ENCODE results near the gene CLASP1.
"Not testable (repeated sequence)": the region's sequence is repeated elsewhere in the genome, so short reads cannot be mapped to it uniquely, and the experiment has no call there.

The CLASP1 gene

GRCh38 chr2:121649149-121649595 is at the start of gene CLASP1:
CLASP1 (minus strand) TSS chr2:121649462; CDS start chr2:121605895, 43,567 bp downstream.
- peak in 1 of 2 experiments; percentile 55 for DNase-seq

- DNase-seq: no peak
These were observed 49.2 kb upstream of the CLASP1 start for GRCh38 chr2:121698318-121698930.

- DNase-seq: no peak
These were observed 47.9 kb upstream of the CLASP1 start for GRCh38 chr2:121697108-121697631.

- DNase-seq: peak in 1 of 2 experiments; percentile 9
These were observed 47.2 kb upstream of the CLASP1 start for GRCh38 chr2:121696410-121696930.

GRCh38 chr2:121695171-121695451 is 45.8 kb upstream of the CLASP1 start:
- no peak for DNase-seq

GRCh38 chr2:121694398-121695170 is 45.3 kb upstream of the CLASP1 start:
- DNase-seq: no peak

- not testable (repeated sequence) for DNase-seq
These were observed 41.3 kb upstream of the CLASP1 start for GRCh38 chr2:121690572-121690971.

GRCh38 chr2:121690095-121690494 is 40.8 kb upstream of the CLASP1 start:
- DNase-seq: no peak

- DNase-seq: peak; percentile 32 to 74
These were observed 40.1 kb upstream of the CLASP1 start for GRCh38 chr2:121689356-121689755.

GRCh38 chr2:121688820-121689219 is 39.6 kb upstream of the CLASP1 start:
- no peak for DNase-seq

- DNase-seq: no peak
These were observed 37.6 kb upstream of the CLASP1 start for GRCh38 chr2:121686902-121687301.

GRCh38 chr2:121686218-121686617 is 37.0 kb upstream of the CLASP1 start:
- DNase-seq: no peak

- DNase-seq: no peak
These were observed 33.4 kb upstream of the CLASP1 start for GRCh38 chr2:121682396-121683298.

- no peak for DNase-seq
These were observed 28.6 kb upstream of the CLASP1 start for GRCh38 chr2:121677855-121678254.

GRCh38 chr2:121671621-121672020 is 22.4 kb upstream of the CLASP1 start:
- DNase-seq: not testable (repeated sequence)

GRCh38 chr2:121670181-121670580 is 20.9 kb upstream of the CLASP1 start:
- peak in 1 of 2 experiments; percentile 17 for DNase-seq

GRCh38 chr2:121667618-121668017 is 18.4 kb upstream of the CLASP1 start:
- DNase-seq: no peak

GRCh38 chr2:121666042-121666441 is 16.8 kb upstream of the CLASP1 start:
- no peak for DNase-seq

GRCh38 chr2:121665504-121665903 is 16.2 kb upstream of the CLASP1 start:
- DNase-seq: no peak

GRCh38 chr2:121664713-121665112 is 15.5 kb upstream of the CLASP1 start:
- no peak for DNase-seq

- no peak for DNase-seq
These were observed 14.8 kb upstream of the CLASP1 start for GRCh38 chr2:121664086-121664485.

- no peak for DNase-seq
These were observed 14.2 kb upstream of the CLASP1 start for GRCh38 chr2:121663434-121663833.

- DNase-seq: no peak
These were observed 13.4 kb upstream of the CLASP1 start for GRCh38 chr2:121662656-121663055.

Data from NCI-H524 (cell line).